ENCODE results near the gene LRPPRC.
A peak's percentile ranks its signal among the peaks of the same experiment; 100 is the strongest.

Gene LRPPRC

GRCh38 chr2:43905871-43906270, 89.9 kb downstream of the LRPPRC start:
- Mint-ChIP-seq H3K27ac (no peak overlapping the region), H3K4me1 (ENCODE audit: low read depth) (peaks cover 3% of the 10 kb centered on the region), H3K4me3 (no peak overlapping the region), H3K36me3 (peaks cover 8% of the 10 kb centered on the region), H3K27me3 (no peaks in the 10 kb centered on the region), H3K9me3 (ENCODE audit: low read depth) (no peaks in the 10 kb centered on the region)

- Mint-ChIP-seq H3K36me3 (peaks cover 8% of the 10 kb centered on the region), H3K4me3 (no peak overlapping the region), H3K27ac (peak overlapping the region; percentile 22), H3K4me1 (ENCODE audit: low read depth) (peaks cover 3% of the 10 kb centered on the region), H3K9me3 (ENCODE audit: low read depth) (no peaks in the 10 kb centered on the region), H3K27me3 (no peaks in the 10 kb centered on the region)
Measured at GRCh38 chr2:43905371-43905803, 90.4 kb downstream of the LRPPRC start.

- no peaks in the 10 kb centered on the region for H3K27me3 Mint-ChIP-seq
Measured at GRCh38 chr2:43899589-43899988, 96.2 kb downstream of the LRPPRC start.

GRCh38 chr2:43898838-43899346, 96.9 kb downstream of the LRPPRC start:
- Mint-ChIP-seq H3K27ac (no peak overlapping the region), H3K36me3 (peaks cover 8% of the 10 kb centered on the region), H3K27me3 (no peaks in the 10 kb centered on the region)

More at GRCh38 chr2:43899589-43899988, 96.2 kb downstream of the LRPPRC start:
- no peak overlapping the region for H3K27ac Mint-ChIP-seq
- no peak overlapping the region for H3K4me3 Mint-ChIP-seq
- peaks cover 8% of the 10 kb centered on the region for H3K36me3 Mint-ChIP-seq
- H3K9me3 Mint-ChIP-seq (ENCODE audit: low read depth): no peaks in the 10 kb centered on the region
- H3K4me1 Mint-ChIP-seq (ENCODE audit: low read depth): no peaks in the 10 kb centered on the region

GRCh38 chr2:43898134-43898837, 97.5 kb downstream of the LRPPRC start:
- Mint-ChIP-seq H3K4me1 (ENCODE audit: low read depth) (no peaks in the 10 kb centered on the region), H3K4me3 (no peak overlapping the region), H3K27me3 (no peaks in the 10 kb centered on the region), H3K36me3 (peaks cover 8% of the 10 kb centered on the region), H3K27ac (no peak overlapping the region), H3K9me3 (ENCODE audit: low read depth) (no peaks in the 10 kb centered on the region)

More at GRCh38 chr2:43898838-43899346, 96.9 kb downstream of the LRPPRC start:
- H3K9me3 Mint-ChIP-seq (ENCODE audit: low read depth): no peaks in the 10 kb centered on the region
- no peak overlapping the region for H3K4me3 Mint-ChIP-seq
- H3K4me1 Mint-ChIP-seq (ENCODE audit: low read depth): no peaks in the 10 kb centered on the region

- Mint-ChIP-seq H3K4me1 (ENCODE audit: low read depth) (no peaks in the 10 kb centered on the region), H3K27ac (no peak overlapping the region), H3K27me3 (no peaks in the 10 kb centered on the region), H3K9me3 (ENCODE audit: low read depth) (no peaks in the 10 kb centered on the region), H3K4me3 (no peak overlapping the region), H3K36me3 (peaks cover 8% of the 10 kb centered on the region)
Measured at GRCh38 chr2:43897492-43897891, 98.3 kb downstream of the LRPPRC start.

- Mint-ChIP-seq H3K36me3 (peaks cover 10% of the 10 kb centered on the region), H3K4me1 (ENCODE audit: low read depth) (no peaks in the 10 kb centered on the region), H3K27me3 (no peaks in the 10 kb centered on the region), H3K27ac (no peak overlapping the region), H3K9me3 (ENCODE audit: low read depth) (no peaks in the 10 kb centered on the region), H3K4me3 (no peak overlapping the region)
Measured at GRCh38 chr2:43896906-43897305, 98.9 kb downstream of the LRPPRC start.

GRCh38 chr2:43894743-43895142, 101.0 kb downstream of the LRPPRC start:
- peaks cover 16% of the 10 kb centered on the region for H3K36me3 Mint-ChIP-seq
- no peaks in the 10 kb centered on the region for H3K4me1 Mint-ChIP-seq (ENCODE audit: low read depth)
- H3K27me3 Mint-ChIP-seq: no peaks in the 10 kb centered on the region
- no peak overlapping the region for H3K4me3 Mint-ChIP-seq
- H3K27ac Mint-ChIP-seq: no peak overlapping the region
- no peaks in the 10 kb centered on the region for H3K9me3 Mint-ChIP-seq (ENCODE audit: low read depth)

- Mint-ChIP-seq H3K9me3 (ENCODE audit: low read depth) (no peaks in the 10 kb centered on the region), H3K27ac (no peak overlapping the region), H3K4me3 (no peak overlapping the region), H3K36me3 (peaks cover 30% of the 10 kb centered on the region), H3K27me3 (no peaks in the 10 kb centered on the region), H3K4me1 (ENCODE audit: low read depth) (no peaks in the 10 kb centered on the region)
Measured at GRCh38 chr2:43890855-43891254, 104.9 kb downstream of the LRPPRC start.

- H3K36me3 Mint-ChIP-seq: peaks cover 30% of the 10 kb centered on the region
- no peaks in the 10 kb centered on the region for H3K9me3 Mint-ChIP-seq (ENCODE audit: low read depth)
- H3K4me1 Mint-ChIP-seq (ENCODE audit: low read depth): no peaks in the 10 kb centered on the region
- H3K27me3 Mint-ChIP-seq: no peaks in the 10 kb centered on the region
- no peak overlapping the region for H3K27ac Mint-ChIP-seq
- H3K4me3 Mint-ChIP-seq: no peak overlapping the region
Measured at GRCh38 chr2:43889416-43889815, 106.4 kb downstream of the LRPPRC start.

GRCh38 chr2:43887176-43887575, 108.6 kb downstream of the LRPPRC start:
- H3K27ac Mint-ChIP-seq: peak overlapping the region; percentile 50
- H3K4me3 Mint-ChIP-seq: no peak overlapping the region
- H3K36me3 Mint-ChIP-seq: peaks cover 30% of the 10 kb centered on the region
- H3K27me3 Mint-ChIP-seq: no peaks in the 10 kb centered on the region
- H3K4me1 Mint-ChIP-seq (ENCODE audit: low read depth): no peaks in the 10 kb centered on the region
- no peaks in the 10 kb centered on the region for H3K9me3 Mint-ChIP-seq (ENCODE audit: low read depth)

GRCh38 chr2:43885132-43885632, 110.6 kb downstream of the LRPPRC start:
- no peaks in the 10 kb centered on the region for H3K9me3 Mint-ChIP-seq (ENCODE audit: low read depth)
- no peaks in the 10 kb centered on the region for H3K4me1 Mint-ChIP-seq (ENCODE audit: low read depth)
- H3K27ac Mint-ChIP-seq: no peak overlapping the region
- H3K36me3 Mint-ChIP-seq: peaks cover 24% of the 10 kb centered on the region
- H3K27me3 Mint-ChIP-seq: no peaks in the 10 kb centered on the region
- no peak overlapping the region for H3K4me3 Mint-ChIP-seq

- Mint-ChIP-seq H3K27ac (no peak overlapping the region), H3K27me3 (no peaks in the 10 kb centered on the region), H3K36me3 (peaks cover 24% of the 10 kb centered on the region), H3K9me3 (ENCODE audit: low read depth) (no peaks in the 10 kb centered on the region), H3K4me1 (ENCODE audit: low read depth) (no peaks in the 10 kb centered on the region), H3K4me3 (no peak overlapping the region)
Measured at GRCh38 chr2:43884689-43885088, 111.1 kb downstream of the LRPPRC start.

- no peaks in the 10 kb centered on the region for H3K9me3 Mint-ChIP-seq (ENCODE audit: low read depth)
- no peak overlapping the region for H3K27ac Mint-ChIP-seq
- H3K4me3 Mint-ChIP-seq: no peak overlapping the region
- peaks cover 9% of the 10 kb centered on the region for H3K36me3 Mint-ChIP-seq
- H3K27me3 Mint-ChIP-seq: no peaks in the 10 kb centered on the region
- peaks cover 6% of the 10 kb centered on the region for H3K4me1 Mint-ChIP-seq (ENCODE audit: low read depth)
Measured at GRCh38 chr2:43882312-43882711, 113.5 kb downstream of the LRPPRC start.

GRCh38 chr2:43880952-43881351, 114.8 kb downstream of the LRPPRC start:
- Mint-ChIP-seq H3K4me1 (ENCODE audit: low read depth) (peaks cover 6% of the 10 kb centered on the region), H3K9me3 (ENCODE audit: low read depth) (no peaks in the 10 kb centered on the region), H3K27me3 (peaks cover 9% of the 10 kb centered on the region), H3K36me3 (peaks cover 2% of the 10 kb centered on the region), H3K4me3 (no peak overlapping the region), H3K27ac (no peak overlapping the region)

GRCh38 chr2:43880471-43880870, 115.3 kb downstream of the LRPPRC start:
- peaks cover 2% of the 10 kb centered on the region for H3K36me3 Mint-ChIP-seq
- no peaks in the 10 kb centered on the region for H3K9me3 Mint-ChIP-seq (ENCODE audit: low read depth)
- peaks cover 9% of the 10 kb centered on the region for H3K27me3 Mint-ChIP-seq
- H3K4me1 Mint-ChIP-seq (ENCODE audit: low read depth): peaks cover 6% of the 10 kb centered on the region
- H3K4me3 Mint-ChIP-seq: no peak overlapping the region
- no peak overlapping the region for H3K27ac Mint-ChIP-seq

All from activated naive CD8-positive, alpha-beta T cell (primary cell).